Neuronal stem cell (in vitro differentiated cells): ENCODE results near the gene RPS24.

Source experiments
- DNase-seq: peaks from one replicate; pipeline ENCODE4 v3.0.0-alpha.2; 2013; ENCODE audit warnings: low spot score
- H2AFZ ChIP-seq: one replicate; pipeline ENCODE4 v1.6.1; 2013; ENCODE audit warnings: mild to moderate bottlenecking, low read length, inconsistent platforms
- H2AK5ac ChIP-seq: 2 replicates; pipeline ENCODE4 v1.6.1; 2013; ENCODE audit warnings: low read depth, mild to moderate bottlenecking, inconsistent platforms, low read length, moderate library complexity, mixed read lengths
- H2BK120ac ChIP-seq: 2 replicates; pipeline ENCODE4 v1.6.1; 2013; ENCODE audit warnings: low read depth, mild to moderate bottlenecking, inconsistent platforms, low read length, moderate library complexity, mixed read lengths
- H2BK12ac ChIP-seq: one replicate; pipeline ENCODE4 v1.6.1; 2013; ENCODE audit warnings: low read length, inconsistent platforms
- H2BK15ac ChIP-seq: 2 replicates; pipeline ENCODE4 v1.6.1; 2013; ENCODE audit warnings: mild to moderate bottlenecking, low read length, inconsistent platforms, mixed read lengths
- H2BK5ac ChIP-seq: one replicate; pipeline ENCODE4 v1.6.1; 2013; ENCODE audit warnings: inconsistent platforms, mild to moderate bottlenecking, low read length, moderate library complexity
- H3K14ac ChIP-seq: one replicate; pipeline ENCODE4 v1.6.1; 2013; ENCODE audit warnings: low read length, inconsistent platforms
- H3K18ac ChIP-seq: 2 replicates; pipeline ENCODE4 v1.6.1; 2013; ENCODE audit warnings: low read length, inconsistent platforms
- H3K23ac ChIP-seq: 2 replicates; pipeline ENCODE4 v1.6.1; 2013; ENCODE audit warnings: low read depth, mild to moderate bottlenecking, mixed read lengths, low read length, inconsistent platforms; ENCODE audit not compliant: poor library complexity
- H3K27ac ChIP-seq: replicated peaks from 3 replicates; pipeline ENCODE4 v1.5.1; 2013; ENCODE audit warnings: low read length, inconsistent platforms
- H3K27me3 ChIP-seq, 3 experiments: 2 replicates each; pipeline ENCODE4 v1.6.1; 2013; ENCODE audit warnings: low read length in 3 of 3, mild to moderate bottlenecking in 2 of 3, inconsistent platforms in 1 of 3, low read depth in 1 of 3, mixed read lengths in 1 of 3, moderate library complexity in 1 of 3; ENCODE audit not compliant: control insufficient read depth in 3 of 3, insufficient read depth in 3 of 3
- H3K36me3 ChIP-seq, 2 donors: replicated peaks in 1 of 2; 2 replicates each; pipeline ENCODE4 v1.6.1; 2013; ENCODE audit warnings: low read length in 2 of 2; ENCODE audit not compliant: control insufficient read depth in 2 of 2, insufficient read depth in 2 of 2
- H3K4ac ChIP-seq: 2 replicates; pipeline ENCODE4 v1.6.1; 2013; ENCODE audit warnings: inconsistent platforms, mild to moderate bottlenecking, low read length, moderate library complexity
- H3K4me1 ChIP-seq, 2 donors: 1 replicate in 1 of 2; 2 replicates in 1 of 2; pipeline ENCODE4 v1.6.1; 2013; ENCODE audit warnings: low read length in 2 of 2, low read depth in 1 of 2; ENCODE audit not compliant: control insufficient read depth in 2 of 2, insufficient read depth in 1 of 2
- H3K4me2 ChIP-seq: one replicate; pipeline ENCODE4 v1.6.1; 2013; ENCODE audit warnings: mild to moderate bottlenecking, low read length, inconsistent platforms; ENCODE audit not compliant: insufficient read depth, poor library complexity, severe bottlenecking
- H3K4me3 ChIP-seq, 2 donors: 2 replicates each; pipeline ENCODE4 v1.5.1; 2013; ENCODE audit warnings: low read length in 2 of 2, mild to moderate bottlenecking in 2 of 2, inconsistent platforms in 1 of 2, moderate library complexity in 1 of 2
- H3K79me1 ChIP-seq: one replicate; pipeline ENCODE4 v1.6.1; 2013; ENCODE audit warnings: low read depth, mild to moderate bottlenecking, inconsistent platforms, low read length, moderate library complexity
- H3K9ac ChIP-seq: one replicate; pipeline ENCODE4 v1.6.1; 2013; ENCODE audit warnings: mild to moderate bottlenecking, low read depth, low read length, inconsistent platforms; ENCODE audit not compliant: poor library complexity
- H3K9me3 ChIP-seq, 2 donors: replicated peaks in 1 of 2; 2 replicates each; pipeline versions ENCODE3 to v1.6.1; 2013; ENCODE audit warnings: low read length in 2 of 2, mild to moderate bottlenecking in 2 of 2, inconsistent platforms in 1 of 2, low read depth in 1 of 2, mixed read lengths in 1 of 2, moderate library complexity in 1 of 2; ENCODE audit not compliant: control insufficient read depth in 2 of 2, insufficient read depth in 1 of 2
- H4K8ac ChIP-seq: one replicate; pipeline ENCODE4 v1.6.1; 2013; ENCODE audit warnings: low read depth, mild to moderate bottlenecking, inconsistent platforms, low read length, moderate library complexity
- H4K91ac ChIP-seq: one replicate; pipeline ENCODE4 v1.6.1; 2013; ENCODE audit warnings: low read length, low read depth, mild to moderate bottlenecking, inconsistent platforms; ENCODE audit not compliant: poor library complexity
- WGBS, 2 donors: extraction: QIAGEN DNeasy Blood & Tissue Kit; methylation state at CpG; one replicate each; pipeline ENCODE4 v1.1.7; 2013; ENCODE audit warnings: missing lambda C conversion rate in 2 of 2, mixed read lengths in 1 of 2; ENCODE audit not compliant: insufficient read length in 2 of 2, insufficient replicate concordance in 1 of 2; ENCODE audit errors: extremely low coverage in 2 of 2; 5-methylcytosine and 5-hydroxymethylcytosine counted together

RPS24 gene

GRCh38 chr10:78038105-78038504 is 4.4 kb downstream of the RPS24 start:
- no peak overlapping the region for H3K27ac ChIP-seq

DNA sequence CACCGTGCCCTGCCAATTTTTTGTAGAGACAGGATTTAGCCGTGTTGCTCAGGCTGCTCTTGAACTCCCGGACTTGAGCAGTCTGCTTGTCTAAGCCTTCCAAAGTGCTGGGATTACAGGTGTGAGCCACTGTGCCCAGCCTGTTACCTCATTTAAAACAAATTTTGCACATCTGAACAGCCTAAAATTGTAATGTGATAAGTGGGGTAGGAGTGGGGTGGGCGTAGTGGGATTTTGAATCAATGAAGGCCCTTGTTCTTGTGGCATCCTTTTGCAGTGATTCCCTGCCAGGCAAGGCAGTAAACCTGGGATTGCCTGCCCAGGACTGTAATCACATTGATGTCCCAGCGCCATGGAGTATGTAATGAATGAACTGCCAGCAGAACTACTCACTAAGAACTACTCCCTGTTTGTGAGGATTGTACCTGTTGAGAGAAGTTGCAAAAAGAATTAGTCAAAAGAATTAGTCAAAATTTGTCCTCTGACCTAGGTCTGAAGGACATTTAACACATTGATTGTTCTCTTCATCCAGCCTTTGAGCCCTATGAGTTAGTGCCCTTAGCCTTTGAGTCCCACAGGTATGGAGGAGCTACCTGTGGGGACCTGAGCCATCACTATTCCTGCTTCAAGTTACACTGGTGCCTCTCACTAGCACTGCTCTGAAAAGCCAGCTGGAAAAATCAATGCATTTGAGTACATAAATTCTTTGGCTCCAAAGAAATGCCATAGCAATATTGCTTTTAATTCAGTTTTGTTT is 5.3 kb downstream of the RPS24 start:
- Histone ChIP-seq H3K27ac (no peak overlapping the region), H3K23ac (no peak overlapping the region), H3K36me3 (peaks cover 63 to 93% of the 10 kb centered on the region in 2 donors), H3K4ac (no peak overlapping the region), H3K14ac (no peak overlapping the region), H2AFZ (no peak overlapping the region), H2BK5ac (no peak overlapping the region), H3K18ac (no peak overlapping the region), H2AK5ac (no peak overlapping the region), H3K4me2 (no peak overlapping the region), H3K9me3 (no peaks in the 10 kb centered on the region), H4K8ac (no peak overlapping the region), H4K91ac (no peak overlapping the region), H2BK120ac (no peak overlapping the region), H3K79me1 (peaks cover 2% of the 10 kb centered on the region), H2BK12ac (no peak overlapping the region), H2BK15ac (no peak overlapping the region), H3K27me3 (no peaks in the 10 kb centered on the region), H3K4me3 (no peak overlapping the region), H3K4me1 (peaks cover 2 to 3% of the 10 kb centered on the region in 2 donors), H3K9ac (no peak overlapping the region)
- DNase-seq = no peak
- WGBS, 2 donors = no CpG with 5 or more reads among the region's 5 CpGs

More at GRCh38 chr10:78038105-78038504, 4.4 kb downstream of the RPS24 start:
- H3K36me3 ChIP-seq = peaks cover 63 to 86% of the 10 kb centered on the region in 2 donors
- peaks cover 2% of the 10 kb centered on the region for H3K79me1 ChIP-seq
- no CpG with 5 or more reads among the region's 2 CpGs for WGBS, 2 donors
- no peak overlapping the region for H3K9ac ChIP-seq
- no peak overlapping the region for H2BK12ac ChIP-seq
- no peak overlapping the region for H2AK5ac ChIP-seq
- peaks cover 2 to 3% of the 10 kb centered on the region in 2 donors for H3K4me1 ChIP-seq
- no peak overlapping the region for H3K4me3 ChIP-seq
- no peaks in the 10 kb centered on the region for H3K27me3 ChIP-seq
- no peak overlapping the region for H4K91ac ChIP-seq
- no peak for DNase-seq
- H2BK5ac ChIP-seq = no peak overlapping the region
- no peak overlapping the region for H2BK120ac ChIP-seq
- no peak overlapping the region for H3K14ac ChIP-seq
- no peak overlapping the region for H2BK15ac ChIP-seq
- H3K4ac ChIP-seq = no peak overlapping the region
- no peak overlapping the region for H4K8ac ChIP-seq
- no peak overlapping the region for H3K23ac ChIP-seq
- no peaks in the 10 kb centered on the region for H3K9me3 ChIP-seq
- H3K18ac ChIP-seq = no peak overlapping the region
- H3K4me2 ChIP-seq = no peak overlapping the region
- H2AFZ ChIP-seq = no peak overlapping the region

GRCh38 chr10:78039743-78040142 is 6.1 kb downstream of the RPS24 start:
- no CpG with 5 or more reads among the region's 3 CpGs for WGBS, 2 donors
- Histone ChIP-seq H2BK12ac (no peak overlapping the region), H2AFZ (no peak overlapping the region), H3K9ac (no peak overlapping the region), H2AK5ac (no peak overlapping the region), H3K4me2 (no peak overlapping the region), H3K27ac (no peak overlapping the region), H4K91ac (no peak overlapping the region), H3K27me3 (no peaks in the 10 kb centered on the region), H2BK120ac (no peak overlapping the region), H3K18ac (no peak overlapping the region), H3K4me3 (no peak overlapping the region), H2BK5ac (no peak overlapping the region), H3K4me1 (peaks cover under 1 to 3% of the 10 kb centered on the region in 2 donors), H3K23ac (no peak overlapping the region), H3K14ac (no peak overlapping the region), H3K4ac (no peak overlapping the region), H4K8ac (no peak overlapping the region), H3K79me1 (peaks cover 2% of the 10 kb centered on the region), H3K36me3 (peaks cover 65 to 90% of the 10 kb centered on the region in 2 donors), H2BK15ac (no peak overlapping the region), H3K9me3 (no peaks in the 10 kb centered on the region)
- DNase-seq = no peak

- Histone ChIP-seq H3K4me3 (no peak overlapping the region), H4K8ac (no peak overlapping the region), H2BK12ac (no peak overlapping the region), H2BK5ac (no peak overlapping the region), H2AK5ac (no peak overlapping the region), H3K27ac (no peak overlapping the region), H3K27me3 (no peaks in the 10 kb centered on the region), H2AFZ (no peak overlapping the region), H3K4me2 (no peak overlapping the region), H3K9me3 (no peaks in the 10 kb centered on the region), H3K23ac (peak overlapping the region; percentile 76), H2BK15ac (no peak overlapping the region), H3K36me3 (peaks cover 52 to 73% of the 10 kb centered on the region in 2 donors), H3K18ac (no peak overlapping the region), H2BK120ac (no peak overlapping the region), H4K91ac (no peak overlapping the region), H3K14ac (no peak overlapping the region), H3K79me1 (peaks cover 2% of the 10 kb centered on the region), H3K4ac (no peak overlapping the region), H3K9ac (no peak overlapping the region), H3K4me1 (no peaks in the 10 kb centered on the region)
- no peak for DNase-seq
- WGBS, 2 donors = no CpG with 5 or more reads among the region's 5 CpGs
These were observed 7.8 kb downstream of the RPS24 start for GRCh38 chr10:78041170-78042057.
